ENCODE measurements around the gene RTEL1.

Gene RTEL1

DNA sequence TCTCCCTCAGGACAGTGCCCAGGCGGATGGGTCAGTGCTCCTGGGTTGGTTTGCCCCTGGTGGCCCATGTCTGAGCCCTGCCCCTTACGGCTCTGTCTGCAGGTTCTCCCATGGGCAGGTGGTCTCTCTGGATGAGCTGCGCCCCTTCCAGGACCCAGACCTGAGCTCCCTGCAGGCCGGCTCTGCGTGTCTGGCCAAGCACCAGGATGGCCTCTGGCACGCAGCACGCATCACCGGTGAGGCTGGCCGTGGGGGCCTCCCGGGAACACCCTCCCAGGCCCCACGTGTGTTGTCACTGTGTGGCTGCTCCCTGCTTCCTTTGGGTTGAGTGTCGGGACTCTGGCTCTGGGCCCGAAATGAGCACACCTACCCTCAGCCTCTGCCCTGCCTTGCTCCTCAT, 75.0 kb downstream of the RTEL1 start:
- TF ChIP-seq GLIS2 (tag by site-specific recombination; IDR thresholded peaks at IDR 0.05) (0 out of 2 replicates have a peak, but pooled peaks have one; percentile 16), ZNF561 (tag by site-specific recombination; IDR thresholded peaks at IDR 0.05; ENCODE audit: borderline replicate concordance) (no peak), GLI2 (tag by site-specific recombination; IDR thresholded peaks at IDR 0.05; ENCODE audit: borderline replicate concordance, low read depth) (no peak)
- Histone ChIP-seq H3K36me3 (ENCODE audit: control insufficient read depth in 2 of 2, insufficient read depth in 1 of 2, low read length in 2 of 2) (peaks cover 0 to 72% of the 10 kb centered on the region in 2 experiments; a peak in 2 of 3 replicates), H3K9me3 (ENCODE audit: control insufficient read depth, insufficient read depth, low read depth, low read length) (no peaks in the 10 kb centered on the region), H3K27ac (ENCODE audit: extremely low read depth, low read depth, low read length) (no peak overlapping the region), H3K4me3 (ENCODE audit: low read depth, low read length) (no peak overlapping the region), H3K4me1 (ENCODE audit: control insufficient read depth, insufficient read depth, low read length) (no peaks in the 10 kb centered on the region)
- POLR2A ChIA-PET, result interaction anchor here (0.8 kb wide), 1 partner anchor 102 kb away, joined by 3 read pairs; no protein-coding TSS in a partner anchor
- CTCF ChIA-PET, result interaction anchor here (0.8 kb wide), 1 partner anchor 205 kb away, joined by 3 read pairs; no protein-coding TSS in a partner anchor

DNA sequence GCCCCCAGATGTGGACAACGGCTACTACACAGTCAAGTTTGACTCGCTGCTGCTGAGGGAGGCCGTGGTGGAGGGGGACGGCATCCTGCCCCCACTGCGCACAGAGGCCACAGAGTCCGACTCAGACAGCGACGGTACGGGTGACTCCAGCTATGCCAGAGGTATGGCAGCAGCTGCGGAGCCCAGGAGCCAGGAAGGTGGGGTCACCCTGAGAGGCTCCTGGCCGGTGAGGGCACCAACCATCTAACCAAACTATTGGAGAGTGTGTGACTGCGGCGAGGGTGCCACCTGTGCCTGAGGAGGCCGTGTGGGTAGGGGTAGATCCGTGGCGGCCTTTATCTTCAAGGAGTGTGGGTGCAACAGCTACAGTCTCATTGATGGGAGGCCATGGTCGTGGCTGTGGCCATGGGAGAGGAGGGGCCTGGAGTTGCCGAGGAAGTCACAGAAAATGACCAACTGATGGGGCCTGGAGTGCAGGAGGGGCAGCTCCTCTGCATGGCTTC, 75.5 kb downstream of the RTEL1 start:
- Histone ChIP-seq H3K36me3 (ENCODE audit: control insufficient read depth in 2 of 2, insufficient read depth in 1 of 2, low read length in 2 of 2) (peaks cover 0 to 72% of the 10 kb centered on the region in 2 experiments; a peak in 2 of 3 replicates), H3K27ac (ENCODE audit: extremely low read depth, low read depth, low read length) (no peak overlapping the region), H3K4me1 (ENCODE audit: control insufficient read depth, insufficient read depth, low read length) (no peaks in the 10 kb centered on the region), H3K9me3 (ENCODE audit: control insufficient read depth, insufficient read depth, low read depth, low read length) (no peaks in the 10 kb centered on the region), H3K4me3 (ENCODE audit: low read depth, low read length) (no peak overlapping the region)
- POLR2A ChIA-PET, result interaction anchor here (0.8 kb wide), 1 partner anchor 101 kb away, joined by 3 read pairs; no protein-coding TSS in a partner anchor
- CTCF ChIA-PET, result interaction anchor here (0.5 to 0.8 kb wide), 2 partner anchors 25 to 205 kb away, joined by 3 read pairs; no protein-coding TSS in a partner anchor
- TF ChIP-seq, protein P1, sequence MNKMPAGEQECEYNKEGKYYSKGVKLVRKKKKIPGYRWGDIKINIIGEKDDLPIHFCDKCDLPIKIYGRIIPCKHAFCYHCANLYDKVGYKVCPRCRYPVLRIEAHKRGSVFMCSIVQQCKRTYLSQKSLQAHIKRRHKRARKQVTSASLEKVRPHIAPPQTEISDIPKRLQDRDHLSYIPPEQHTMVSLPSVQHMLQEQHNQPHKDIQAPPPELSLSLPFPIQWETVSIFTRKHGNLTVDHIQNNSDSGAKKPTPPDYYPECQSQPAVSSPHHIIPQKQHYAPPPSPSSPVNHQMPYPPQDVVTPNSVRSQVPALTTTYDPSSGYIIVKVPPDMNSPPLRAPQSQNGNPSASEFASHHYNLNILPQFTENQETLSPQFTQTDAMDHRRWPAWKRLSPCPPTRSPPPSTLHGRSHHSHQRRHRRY (tag by site-specific recombination; IDR thresholded peaks at IDR 0.05), result no peak
- TF ChIP-seq ZNF350 (tag by site-specific recombination; IDR thresholded peaks at IDR 0.05) (no peak), ZSCAN30 (tag by site-specific recombination; IDR thresholded peaks at IDR 0.05) (no peak), ZNF416 (tag by site-specific recombination; IDR thresholded peaks at IDR 0.05) (no peak), ZNF175 (tag by site-specific recombination; IDR thresholded peaks at IDR 0.05) (no peak), HOXD13 (CRISPR knock-in tag; IDR thresholded peaks at IDR 0.05; ENCODE audit: borderline replicate concordance) (no peak), ZNF221 (tag by site-specific recombination; IDR thresholded peaks at IDR 0.05; ENCODE audit: borderline replicate concordance) (no peak), ZNF138 (tag by site-specific recombination; IDR thresholded peaks at IDR 0.05; ENCODE audit: borderline replicate concordance) (no peak), ZNF311 (tag by site-specific recombination; IDR thresholded peaks at IDR 0.05; ENCODE audit: borderline replicate concordance) (no peak), ZNF544 (tag by site-specific recombination; IDR thresholded peaks at IDR 0.05) (no peak), MEIS1 (CRISPR knock-in tag; IDR thresholded peaks at IDR 0.05; ENCODE audit: borderline replicate concordance) (no peak), ZNF701 (tag by site-specific recombination; IDR thresholded peaks at IDR 0.05) (no peak)
- TF ChIP-seq, protein P2, sequence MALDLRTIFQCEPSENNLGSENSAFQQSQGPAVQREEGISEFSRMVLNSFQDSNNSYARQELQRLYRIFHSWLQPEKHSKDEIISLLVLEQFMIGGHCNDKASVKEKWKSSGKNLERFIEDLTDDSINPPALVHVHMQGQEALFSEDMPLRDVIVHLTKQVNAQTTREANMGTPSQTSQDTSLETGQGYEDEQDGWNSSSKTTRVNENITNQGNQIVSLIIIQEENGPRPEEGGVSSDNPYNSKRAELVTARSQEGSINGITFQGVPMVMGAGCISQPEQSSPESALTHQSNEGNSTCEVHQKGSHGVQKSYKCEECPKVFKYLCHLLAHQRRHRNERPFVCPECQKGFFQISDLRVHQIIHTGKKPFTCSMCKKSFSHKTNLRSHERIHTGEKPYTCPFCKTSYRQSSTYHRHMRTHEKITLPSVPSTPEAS (tag by site-specific recombination; IDR thresholded peaks at IDR 0.05), result no peak
- TF ChIP-seq, protein P3, sequence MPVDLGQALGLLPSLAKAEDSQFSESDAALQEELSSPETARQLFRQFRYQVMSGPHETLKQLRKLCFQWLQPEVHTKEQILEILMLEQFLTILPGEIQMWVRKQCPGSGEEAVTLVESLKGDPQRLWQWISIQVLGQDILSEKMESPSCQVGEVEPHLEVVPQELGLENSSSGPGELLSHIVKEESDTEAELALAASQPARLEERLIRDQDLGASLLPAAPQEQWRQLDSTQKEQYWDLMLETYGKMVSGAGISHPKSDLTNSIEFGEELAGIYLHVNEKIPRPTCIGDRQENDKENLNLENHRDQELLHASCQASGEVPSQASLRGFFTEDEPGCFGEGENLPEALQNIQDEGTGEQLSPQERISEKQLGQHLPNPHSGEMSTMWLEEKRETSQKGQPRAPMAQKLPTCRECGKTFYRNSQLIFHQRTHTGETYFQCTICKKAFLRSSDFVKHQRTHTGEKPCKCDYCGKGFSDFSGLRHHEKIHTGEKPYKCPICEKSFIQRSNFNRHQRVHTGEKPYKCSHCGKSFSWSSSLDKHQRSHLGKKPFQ (tag by site-specific recombination; IDR thresholded peaks at IDR 0.05), result no peak
- TF ChIP-seq, protein P4, sequence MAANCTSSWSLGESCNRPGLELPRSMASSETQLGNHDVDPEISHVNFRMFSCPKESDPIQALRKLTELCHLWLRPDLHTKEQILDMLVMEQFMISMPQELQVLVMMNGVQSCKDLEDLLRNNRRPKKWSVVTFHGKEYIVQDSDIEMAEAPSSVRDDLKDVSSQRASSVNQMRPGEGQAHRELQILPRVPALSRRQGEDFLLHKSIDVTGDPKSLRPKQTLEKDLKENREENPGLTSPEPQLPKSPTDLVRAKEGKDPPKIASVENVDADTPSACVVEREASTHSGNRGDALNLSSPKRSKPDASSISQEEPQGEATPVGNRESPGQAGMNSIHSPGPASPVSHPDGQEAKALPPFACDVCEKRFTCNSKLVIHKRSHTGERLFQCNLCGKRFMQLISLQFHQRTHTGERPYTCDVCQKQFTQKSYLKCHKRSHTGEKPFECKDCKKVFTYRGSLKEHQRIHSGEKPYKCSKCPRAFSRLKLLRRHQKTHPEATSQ (tag by site-specific recombination; IDR thresholded peaks at IDR 0.05), result no peak
- TF ChIP-seq, protein P5, sequence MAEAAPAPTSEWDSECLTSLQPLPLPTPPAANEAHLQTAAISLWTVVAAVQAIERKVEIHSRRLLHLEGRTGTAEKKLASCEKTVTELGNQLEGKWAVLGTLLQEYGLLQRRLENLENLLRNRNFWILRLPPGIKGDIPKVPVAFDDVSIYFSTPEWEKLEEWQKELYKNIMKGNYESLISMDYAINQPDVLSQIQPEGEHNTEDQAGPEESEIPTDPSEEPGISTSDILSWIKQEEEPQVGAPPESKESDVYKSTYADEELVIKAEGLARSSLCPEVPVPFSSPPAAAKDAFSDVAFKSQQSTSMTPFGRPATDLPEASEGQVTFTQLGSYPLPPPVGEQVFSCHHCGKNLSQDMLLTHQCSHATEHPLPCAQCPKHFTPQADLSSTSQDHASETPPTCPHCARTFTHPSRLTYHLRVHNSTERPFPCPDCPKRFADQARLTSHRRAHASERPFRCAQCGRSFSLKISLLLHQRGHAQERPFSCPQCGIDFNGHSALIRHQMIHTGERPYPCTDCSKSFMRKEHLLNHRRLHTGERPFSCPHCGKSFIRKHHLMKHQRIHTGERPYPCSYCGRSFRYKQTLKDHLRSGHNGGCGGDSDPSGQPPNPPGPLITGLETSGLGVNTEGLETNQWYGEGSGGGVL (tag by site-specific recombination; IDR thresholded peaks at IDR 0.05), result no peak
- TF ChIP-seq, protein P6, sequence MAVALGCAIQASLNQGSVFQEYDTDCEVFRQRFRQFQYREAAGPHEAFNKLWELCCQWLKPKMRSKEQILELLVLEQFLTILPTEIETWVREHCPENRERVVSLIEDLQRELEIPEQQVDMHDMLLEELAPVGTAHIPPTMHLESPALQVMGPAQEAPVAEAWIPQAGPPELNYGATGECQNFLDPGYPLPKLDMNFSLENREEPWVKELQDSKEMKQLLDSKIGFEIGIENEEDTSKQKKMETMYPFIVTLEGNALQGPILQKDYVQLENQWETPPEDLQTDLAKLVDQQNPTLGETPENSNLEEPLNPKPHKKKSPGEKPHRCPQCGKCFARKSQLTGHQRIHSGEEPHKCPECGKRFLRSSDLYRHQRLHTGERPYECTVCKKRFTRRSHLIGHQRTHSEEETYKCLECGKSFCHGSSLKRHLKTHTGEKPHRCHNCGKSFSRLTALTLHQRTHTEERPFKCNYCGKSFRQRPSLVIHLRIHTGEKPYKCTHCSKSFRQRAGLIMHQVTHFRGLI (tag by site-specific recombination; IDR thresholded peaks at IDR 0.05), result no peak

Measured in HEK293 (cell line).